Smooth muscle cell (in vitro differentiated cells): ENCODE measurements around the gene CDRT15. TPM values are rescaled to one million over a fixed set of nuclear protein-coding genes. Genes with fewer than 3 reads are reported as not detected.

Experiments
- DNase-seq: peaks from one replicate; lab custom pipeline; 2025; ENCODE audit not compliant: unreplicated experiment; lab: John Stamatoyannopoulos, UW
- H2AFZ ChIP-seq: fragments of 200-600 bp; sonication (generic); 2 replicates; pipeline ENCODE4 v1.6.0; 2016; ENCODE audit warnings: antibody characterized with exemption, low read depth, mild to moderate bottlenecking
- H3F3A ChIP-seq: fragments of 200-600 bp; sonication (generic); 2 replicates; pipeline ENCODE4 v1.6.0; 2017; ENCODE audit warnings: antibody characterized with exemption, low read depth
- H3K27ac ChIP-seq: fragments of 200-600 bp; sonication (generic); 2 replicates; pipeline ENCODE4 v1.5.1; 2016; ENCODE audit warnings: low read depth, mild to moderate bottlenecking
- H3K27me3 ChIP-seq: fragments of 200-600 bp; sonication (generic); 2 replicates; pipeline ENCODE4 v1.6.1; 2016; ENCODE audit warnings: low read depth, mild to moderate bottlenecking
- H3K36me3 ChIP-seq: fragments of 200-600 bp; sonication (generic); 2 replicates; pipeline ENCODE4 v1.5.1; 2016; ENCODE audit warnings: low read depth
- H3K4me1 ChIP-seq: fragments of 200-600 bp; sonication (generic); 2 replicates; pipeline ENCODE4 v1.5.1; 2016; ENCODE audit warnings: low read depth
- H3K4me2 ChIP-seq: fragments of 200-600 bp; sonication (generic); 2 replicates; pipeline ENCODE4 v1.6.0; 2016; ENCODE audit warnings: mild to moderate bottlenecking
- H3K4me3 ChIP-seq: fragments of 200-600 bp; sonication (generic); 2 replicates; pipeline ENCODE4 v1.5.1; 2016; ENCODE audit warnings: mild to moderate bottlenecking
- H3K79me2 ChIP-seq: fragments of 200-600 bp; sonication (generic); 2 replicates; pipeline ENCODE4 v1.6.0; 2016; ENCODE audit warnings: low read depth, mild to moderate bottlenecking
- H3K9ac ChIP-seq: fragments of 200-600 bp; sonication (generic); 2 replicates; pipeline ENCODE4 v1.6.0; 2016; ENCODE audit warnings: low read depth
- H3K9me3 ChIP-seq: fragments of 200-600 bp; sonication (generic); replicated peaks from 2 replicates; pipeline ENCODE4 v1.5.1; 2016; ENCODE audit warnings: low read depth
- H4K20me1 ChIP-seq: fragments of 200-600 bp; sonication (generic); 2 replicates; pipeline ENCODE4 v1.6.0; 2016; ENCODE audit warnings: low read depth
- CTCF ChIP-seq: fragments of 200-600 bp; sonication (generic); IDR thresholded peaks from 2 replicates; pipeline ENCODE4 v1.5.1; 2017; ENCODE audit warnings: borderline replicate concordance, mild to moderate bottlenecking, antibody characterized with exemption; ENCODE audit not compliant: insufficient read depth, poor library complexity, severe bottlenecking
- WGBS: methylation state at CpG from one replicate; pipeline ENCODE4 v1.1.7; 2016; ENCODE audit warnings: low lambda C conversion rate; 5-methylcytosine and 5-hydroxymethylcytosine counted together
- polyA plus RNA-seq: library from polyadenylated mRNA; unstranded; fragments of >200 nt; fragmentation: Nextera tagmentation; extraction: Ambion mirVana; gene quantifications from 2 replicates; pipeline ENCODE4 v1.2.1, GENCODE V29; 2016
- total RNA-seq: library from RNA; depleted of rRNA; stranded (reverse); fragments of >200 nt; gene quantifications from 2 replicates; pipeline ENCODE4 v1.2.3, GENCODE V29; 2014

CDRT15 gene
- total and polyA plus RNA-seq, 2 experiments from 2014 or later, result not detected

- no peak overlapping the region for H3K27ac ChIP-seq
- DNase-seq, result no peak
- H2AFZ ChIP-seq, result no peak overlapping the region
- peaks cover 3% of the 10 kb centered on the region for H3K4me1 ChIP-seq
- no peaks in the 10 kb centered on the region for H3K36me3 ChIP-seq
- H3K79me2 ChIP-seq, result no peaks in the 10 kb centered on the region
- no peak overlapping the region for H3K4me3 ChIP-seq
- no peaks in the 10 kb centered on the region for H3K27me3 ChIP-seq
- no peak for TF ChIP-seq CTCF
- no peaks in the 10 kb centered on the region for H3K9me3 ChIP-seq
- no peak overlapping the region for H3K9ac ChIP-seq
- 99% methylated on average over 10 of the region's 10 CpGs for WGBS
- no peaks in the 10 kb centered on the region for H4K20me1 ChIP-seq
- peaks cover 7% of the 10 kb centered on the region for H3F3A ChIP-seq
- H3K4me2 ChIP-seq, result no peak overlapping the region
Measured at GRCh38 chr17:14205380-14205779, 31.3 kb downstream of the CDRT15 start.

- Histone ChIP-seq H3K36me3 (no peaks in the 10 kb centered on the region), H3K9ac (no peak overlapping the region), H3K27me3 (no peaks in the 10 kb centered on the region), H3K27ac (no peak overlapping the region), H3K4me2 (no peak overlapping the region), H3K4me3 (no peak overlapping the region), H2AFZ (no peak overlapping the region), H3F3A (peaks cover 7% of the 10 kb centered on the region), H4K20me1 (no peaks in the 10 kb centered on the region), H3K9me3 (no peaks in the 10 kb centered on the region), H3K79me2 (no peaks in the 10 kb centered on the region), H3K4me1 (peaks cover 3% of the 10 kb centered on the region)
- TF ChIP-seq CTCF, result no peak
- WGBS, result 98% methylated on average over 2 of the region's 2 CpGs
- DNase-seq, result no peak
Measured at GRCh38 chr17:14204546-14204945, 32.1 kb downstream of the CDRT15 start.

- H2AFZ ChIP-seq, result no peak overlapping the region
- no peak overlapping the region for H3K4me2 ChIP-seq
- no peaks in the 10 kb centered on the region for H3K36me3 ChIP-seq
- H3F3A ChIP-seq, result peaks cover 7% of the 10 kb centered on the region
- no peaks in the 10 kb centered on the region for H3K9me3 ChIP-seq
- no peak for TF ChIP-seq CTCF
- H3K9ac ChIP-seq, result no peak overlapping the region
- peaks cover 3% of the 10 kb centered on the region for H3K4me1 ChIP-seq
- H3K4me3 ChIP-seq, result no peak overlapping the region
- 72% methylated on average over 5 of the region's 5 CpGs for WGBS
- no peaks in the 10 kb centered on the region for H3K79me2 ChIP-seq
- no peaks in the 10 kb centered on the region for H3K27me3 ChIP-seq
- no peaks in the 10 kb centered on the region for H4K20me1 ChIP-seq
- no peak overlapping the region for H3K27ac ChIP-seq
- DNase-seq, result no peak
Measured at GRCh38 chr17:14204084-14204483, 32.6 kb downstream of the CDRT15 start.

GRCh38 chr17:14203388-14203787 lies 33.3 kb downstream of the CDRT15 start:
- H3K79me2 ChIP-seq, result no peaks in the 10 kb centered on the region
- H3K4me3 ChIP-seq, result no peak overlapping the region
- no peak overlapping the region for H3K9ac ChIP-seq
- H2AFZ ChIP-seq, result no peak overlapping the region
- no peaks in the 10 kb centered on the region for H3K9me3 ChIP-seq
- H3K4me2 ChIP-seq, result no peak overlapping the region
- peaks cover 3% of the 10 kb centered on the region for H3K4me1 ChIP-seq
- no peaks in the 10 kb centered on the region for H3K27me3 ChIP-seq
- no peak overlapping the region for H3K27ac ChIP-seq
- 55% methylated on average over 3 of the region's 3 CpGs for WGBS
- H3K36me3 ChIP-seq, result no peaks in the 10 kb centered on the region
- no peak for DNase-seq
- peaks cover 7% of the 10 kb centered on the region for H3F3A ChIP-seq
- peak; percentile 13 for TF ChIP-seq CTCF
- H4K20me1 ChIP-seq, result no peaks in the 10 kb centered on the region
